Activated T-cell treated with anti-CD3 and anti-CD28 coated beads for 48 hours (primary cell): ENCODE measurements around the gene GHRHR.

Experiments used
- DNase-seq: peaks from one replicate; pipeline ENCODE4 v3.0.0-alpha.2; 2020; ENCODE audit warnings: low read depth

GHRHR gene

DNA sequence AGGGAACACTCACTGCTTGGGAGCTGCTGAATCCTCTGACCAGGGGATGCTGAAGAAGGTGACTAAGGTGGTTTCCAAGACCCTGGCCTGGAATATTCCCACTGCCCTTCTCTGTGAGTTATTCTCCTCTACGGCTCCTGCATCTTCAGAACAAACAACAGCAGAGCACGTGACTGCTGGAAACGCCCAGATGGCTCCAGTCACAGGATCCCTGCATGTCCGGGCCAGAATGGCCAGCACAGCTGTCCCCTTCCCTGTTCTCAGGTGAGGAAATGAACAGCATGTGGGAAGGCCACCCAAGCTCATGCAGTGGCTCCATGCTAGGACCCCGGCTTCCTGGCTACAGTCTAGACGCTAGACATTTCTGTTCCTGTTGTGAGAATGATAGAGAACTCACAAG lies 43.1 kb downstream of the GHRHR start:
- DNase-seq: no peak

DNA sequence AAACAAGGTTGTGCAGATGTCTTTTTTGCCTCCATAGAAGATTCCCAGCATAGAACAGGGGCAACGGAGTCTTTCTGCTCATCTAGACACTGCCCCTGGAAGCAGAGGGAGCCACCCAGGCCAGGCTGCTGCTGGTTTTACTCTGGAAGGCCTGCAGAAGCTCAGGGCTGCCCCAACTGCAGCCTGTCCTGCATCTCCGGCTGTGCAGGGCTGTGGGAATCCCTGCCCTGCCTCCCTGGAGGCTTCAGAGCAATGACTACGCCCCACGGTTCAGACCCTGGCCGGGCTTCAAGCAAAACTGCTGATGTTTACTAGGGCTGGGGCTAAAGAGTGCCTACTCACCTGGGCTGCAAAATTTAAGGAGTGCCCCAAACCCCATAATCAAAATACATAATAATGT lies 43.9 kb downstream of the GHRHR start:
- DNase-seq: no peak

DNA sequence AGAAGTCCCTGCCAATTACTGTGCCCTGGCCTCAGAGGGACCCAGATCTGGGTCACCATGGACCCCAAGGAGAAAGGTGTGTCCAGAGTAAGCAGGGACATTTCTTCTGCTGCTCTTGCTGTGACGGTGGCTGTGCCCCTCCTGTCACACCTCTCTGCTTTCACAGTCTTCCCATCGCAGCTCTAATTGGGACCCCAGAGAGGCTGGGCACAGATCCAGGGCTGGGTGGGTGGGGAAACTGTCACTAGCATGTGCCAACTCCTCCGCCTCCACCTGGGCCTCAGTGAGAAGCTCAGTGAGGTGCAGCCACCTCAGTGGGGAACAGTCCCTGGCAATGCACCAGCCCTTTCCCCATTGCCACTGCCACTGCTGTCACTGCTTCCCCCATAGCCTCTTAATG lies 51.1 kb downstream of the GHRHR start:
- no peak for DNase-seq

- DNase-seq: no peak
Observed at GRCh38 chr7:31017032-31017675, 53.4 kb downstream of the GHRHR start.

DNA sequence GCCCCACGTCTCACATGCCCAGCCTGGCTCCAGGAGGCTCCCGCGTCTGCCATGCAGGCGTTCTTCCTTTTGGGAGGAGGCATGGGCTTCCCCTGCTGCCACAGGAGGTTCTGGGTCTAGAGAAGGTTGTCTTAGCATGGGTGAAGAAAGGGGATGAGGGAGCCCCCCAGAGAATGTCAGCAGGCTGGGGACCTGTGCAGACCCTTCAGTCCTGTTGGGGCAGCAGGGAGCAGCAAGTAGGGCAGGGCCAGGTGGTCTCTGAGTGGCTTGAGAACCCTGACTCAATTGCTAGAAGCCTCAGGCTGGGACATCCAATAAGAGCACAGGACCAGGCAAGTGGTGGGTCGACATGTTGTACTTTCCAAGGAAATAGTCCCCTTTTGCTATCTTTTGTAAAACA lies 54.0 kb downstream of the GHRHR start:
- DNase-seq: no peak

DNA sequence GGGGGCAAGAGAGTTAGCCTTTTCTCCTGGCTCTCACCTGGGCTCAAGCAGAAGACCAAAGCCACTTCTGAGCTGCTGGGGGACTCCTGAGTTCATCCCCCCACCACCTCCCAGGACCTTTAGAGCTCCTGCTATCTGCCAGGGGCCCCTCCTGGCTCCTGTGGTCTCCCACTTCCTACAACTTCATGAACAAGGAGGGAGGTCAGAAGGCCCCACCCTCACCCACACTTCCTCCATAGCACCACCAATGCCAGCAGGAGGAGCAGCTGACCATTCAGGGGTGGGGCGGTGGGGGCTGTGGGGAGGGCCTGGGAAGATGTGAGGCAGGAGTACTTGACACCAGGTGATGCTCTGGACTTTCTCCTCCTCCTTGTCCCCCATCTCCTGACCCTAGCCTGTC lies 55.8 kb downstream of the GHRHR start:
- no peak for DNase-seq

DNA sequence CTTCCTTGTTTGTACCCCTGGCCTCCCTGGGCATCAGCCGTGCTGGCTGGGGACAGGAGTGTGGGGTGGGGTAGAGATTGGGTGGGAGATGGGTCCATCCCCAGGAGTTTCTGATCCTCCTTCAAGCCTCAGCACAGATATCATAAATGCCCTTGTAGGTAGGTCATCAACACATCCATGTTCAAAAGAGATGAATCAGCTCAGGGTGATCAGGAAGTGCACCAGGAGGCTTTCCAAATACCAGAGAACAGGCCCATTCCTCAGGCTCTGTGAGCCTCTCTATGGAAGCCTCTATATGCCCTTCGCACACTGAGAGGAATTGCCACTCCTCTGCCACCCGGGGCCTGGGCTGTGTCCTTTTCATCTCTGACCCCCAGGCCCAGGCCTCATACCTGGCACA lies 56.4 kb downstream of the GHRHR start:
- DNase-seq: no peak

DNA sequence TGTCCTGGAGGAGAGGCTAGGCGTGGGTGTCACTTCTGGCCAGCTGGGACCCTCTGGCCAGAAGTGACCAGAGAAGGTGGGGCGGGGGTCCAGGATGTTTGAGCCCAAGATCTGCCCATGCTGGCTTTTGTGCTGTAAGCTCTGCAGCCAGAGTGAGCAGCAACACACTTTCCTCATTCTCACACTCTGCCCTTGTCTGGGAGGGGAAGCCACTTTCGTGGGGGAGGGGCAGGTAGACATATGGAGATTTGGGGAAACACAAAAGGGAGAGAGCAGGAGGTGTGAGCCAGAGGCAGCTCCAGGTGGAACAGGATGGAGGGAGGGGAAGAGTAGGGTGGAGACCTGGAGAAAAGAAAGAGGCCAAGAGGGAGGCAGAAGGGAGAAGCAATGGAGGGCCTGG lies 56.9 kb downstream of the GHRHR start:
- no peak for DNase-seq

DNA sequence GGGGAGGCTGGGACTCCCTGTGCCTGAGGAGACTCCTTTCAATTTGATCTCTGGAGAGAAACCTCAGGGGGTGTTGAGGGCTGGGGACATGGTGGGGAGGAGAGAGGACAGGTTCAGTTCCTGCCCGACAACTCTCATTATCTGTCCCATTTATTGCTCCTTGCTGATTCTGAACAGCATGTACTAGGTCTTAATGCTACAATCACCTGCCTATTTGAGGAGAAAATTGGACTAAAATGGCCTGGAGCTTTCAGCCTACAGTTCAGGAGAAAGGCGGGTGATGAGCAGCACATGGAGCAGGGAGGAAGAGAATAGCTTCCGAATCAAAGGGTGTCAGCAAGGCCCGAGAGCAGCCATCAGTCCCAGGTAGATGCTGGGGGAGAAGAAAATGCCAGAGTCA lies 58.4 kb downstream of the GHRHR start:
- no peak for DNase-seq

DNA sequence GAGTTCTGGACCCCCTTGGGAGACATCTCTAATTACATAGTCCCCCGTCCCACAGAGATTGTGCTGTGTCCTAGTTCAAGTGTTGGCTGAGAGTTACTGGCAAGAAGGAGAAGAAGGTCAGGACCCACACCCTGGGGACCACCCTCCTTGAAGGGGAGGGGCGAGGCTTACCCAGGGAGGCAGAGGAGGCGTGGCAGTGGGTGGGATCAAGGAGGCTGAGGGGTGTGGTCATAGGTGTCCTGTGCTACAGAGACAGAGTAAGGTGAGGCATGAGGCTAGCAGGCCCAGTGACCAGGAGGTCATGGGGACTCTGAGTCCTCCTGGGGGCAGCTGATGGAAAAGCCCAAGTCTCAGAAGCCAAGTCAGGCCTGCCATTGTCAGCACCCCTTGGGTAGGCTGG lies 59.0 kb downstream of the GHRHR start:
- DNase-seq: no peak

- no peak for DNase-seq
Observed at GRCh38 chr7:31023877-31024276, 60.1 kb downstream of the GHRHR start.

DNA sequence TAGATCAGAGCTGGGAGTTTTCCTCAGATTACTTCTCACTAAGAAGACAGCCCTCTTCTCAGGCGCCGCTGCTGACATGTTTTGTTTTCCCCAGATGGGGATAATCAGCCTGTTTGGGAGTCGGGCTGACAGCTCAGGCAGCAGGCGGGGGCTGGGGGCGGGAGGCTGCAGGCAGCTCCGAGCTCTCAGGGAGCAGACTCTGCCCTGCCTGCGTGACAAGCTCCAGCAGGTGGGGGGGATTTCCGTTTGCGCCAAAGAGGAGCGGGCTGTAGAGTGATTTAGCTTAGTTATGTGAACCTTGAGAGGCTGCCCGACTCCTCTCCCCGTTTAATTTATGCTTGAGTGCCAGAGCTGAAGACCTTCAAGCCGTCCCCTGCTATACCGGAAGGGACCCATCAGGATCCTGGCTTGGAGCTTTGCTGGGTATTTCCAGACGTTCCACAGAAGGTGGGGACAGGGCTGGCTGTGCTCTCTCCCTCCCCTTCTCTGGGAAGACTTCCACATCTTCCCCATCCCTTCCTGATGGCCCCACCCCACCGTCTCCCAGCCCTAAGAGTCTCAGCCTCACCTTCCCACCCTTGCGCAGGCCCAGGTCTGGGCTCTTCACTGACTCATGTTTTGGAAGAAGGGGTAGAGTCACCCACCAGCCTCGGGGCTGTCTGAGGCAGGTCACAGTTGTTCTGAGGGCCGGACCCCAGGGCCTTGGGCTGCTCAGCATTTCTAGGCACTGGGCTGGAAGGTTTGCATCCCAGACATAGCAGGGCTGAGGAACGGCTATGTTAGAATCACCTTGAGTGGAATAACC lies 63.6 kb downstream of the GHRHR start:
- no peak for DNase-seq

DNA sequence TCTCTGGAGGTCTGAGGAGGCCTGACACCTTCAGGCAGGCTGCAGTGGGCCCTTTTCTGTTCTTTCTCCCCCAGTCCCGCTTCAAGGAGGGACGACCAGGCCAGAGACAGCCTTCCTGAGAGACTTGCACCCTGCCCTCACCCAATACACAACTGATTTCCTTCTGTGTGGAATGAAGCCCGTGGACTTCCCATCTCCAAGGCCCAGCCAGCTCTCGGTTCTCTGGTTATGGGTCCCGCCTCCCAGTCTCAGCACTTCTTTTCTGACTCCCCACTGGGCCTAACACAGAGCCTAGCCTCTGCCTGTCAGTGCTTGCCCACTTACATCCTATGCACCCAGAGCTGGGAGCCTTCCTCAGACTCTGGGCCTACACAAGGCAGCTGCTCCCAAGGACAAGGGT lies 64.3 kb downstream of the GHRHR start:
- no peak for DNase-seq

GRCh38 chr7:31028417-31028992 lies 64.8 kb downstream of the GHRHR start:
- no peak for DNase-seq
